HEK293T (cell line): ENCODE results near the gene HSPA4L.

Experiments
- BHLHE40 ChIP-seq: fragments of 450-650 bp; IDR thresholded peaks from 2 replicates; pipeline ENCODE4 v1.6.1; 2016; ENCODE audit warnings: mild to moderate bottlenecking, moderate library complexity, borderline replicate concordance
- FOXM1 ChIP-seq: fragments of 450-650 bp; IDR thresholded peaks from 2 replicates; pipeline ENCODE4 v1.6.1; 2017; ENCODE audit warnings: mild to moderate bottlenecking, borderline replicate concordance
- HDGF ChIP-seq: fragments of 450-650 bp; IDR thresholded peaks from 2 replicates; pipeline ENCODE4 v1.6.1; 2017; ENCODE audit warnings: antibody characterized with exemption, borderline replicate concordance
- NFRKB ChIP-seq: fragments of 450-650 bp; IDR thresholded peaks from 2 replicates; pipeline ENCODE4 v1.6.1; 2016; ENCODE audit warnings: mild to moderate bottlenecking, moderate library complexity
- PKNOX1 ChIP-seq: fragments of 450-650 bp; IDR thresholded peaks from 2 replicates; pipeline ENCODE4 v1.6.1; 2016
- SP1 ChIP-seq: fragments of 450-650 bp; IDR thresholded peaks from 2 replicates; pipeline ENCODE4 v1.6.1; 2017
- SUZ12 ChIP-seq: fragments of 450-650 bp; IDR thresholded peaks from 2 replicates; pipeline ENCODE4 v1.6.1; 2016; ENCODE audit warnings: mild to moderate bottlenecking
- ZNF384 ChIP-seq: fragments of 450-650 bp; IDR thresholded peaks from 2 replicates; pipeline ENCODE4 v1.6.1; 2016

GRCh38 chr4:127732623-127733328 is 49.3 kb upstream of the HSPA4L start:
- TF ChIP-seq SP1 (no peak), FOXM1 (no peak), BHLHE40 (no peak), PKNOX1 (no peak), NFRKB (no peak), ZNF384 (peak; percentile 59; the same call in 1 of the 2 replicates), SUZ12 (no peak), HDGF (no peak)
